Liver (tissue), 3 donors: ENCODE measurements around the gene ZDHHC14.

Source experiments
- ATF3 ChIP-seq: IDR thresholded peaks from 2 replicates; pipeline ENCODE4 v1.6.1; 2016; ENCODE audit warnings: antibody characterized with exemption
- CTCF ChIP-seq: fragments of 150-350 bp; IDR thresholded peaks from 2 replicates; pipeline ENCODE4 v1.5.1; 2017; ENCODE audit warnings: improper control_type of control experiment, low read depth, low read length; ENCODE audit not compliant: missing input control
- YY1 ChIP-seq: IDR thresholded peaks from 2 replicates; pipeline ENCODE4 v1.6.1; 2016; ENCODE audit warnings: antibody characterized with exemption, mild to moderate bottlenecking
- donor health status: healthy.
- donor health status: healthy.

- TF ChIP-seq CTCF (no peak), YY1 (no peak), ATF3 (no peak)
Measured at GRCh38 chr6:157546321-157546720, 165.3 kb downstream of the ZDHHC14 start.
